Panc1 (cell line): Measurements from ENCODE around the gene USP31. TPM values are rescaled to one million over a fixed set of nuclear protein-coding genes. Genes with fewer than 3 reads are reported as not detected.

Experiments used
- ATAC-seq: fragments of 200-7000 bp; cut with Tn5 transposase; 2 replicates; pipeline ENCODE4 v1.9.1; 2020; ENCODE audit warnings: mild to moderate bottlenecking, moderate library complexity
- BruUV-seq: library from RNA; stranded (reverse); fragments of 400-500 nt; replicated peaks from 2 replicates; lab custom pipeline; 2021; lab: Mats Ljungman, UMichigan
- CTCF ChIA-PET: fragments of 300-600 bp; sonication (Branson Sonifier 250); formaldehyde crosslinking; loops from one replicate; lab custom pipeline; 2022; ENCODE audit warnings: antibody characterized with exemption; lab: Charles Lee
- POLR2A ChIA-PET: fragments of 300-600 bp; sonication (Branson Sonifier 250); formaldehyde crosslinking; loops from one replicate; lab custom pipeline; 2022; ENCODE audit warnings: antibody characterized with exemption; lab: Charles Lee
- DNase-seq: peaks from one replicate; pipeline ENCODE4 v3.0.0-alpha.2; 2010; ENCODE audit warnings: low read depth, low spot score
- H3K27ac ChIP-seq: 2 replicates; pipeline ENCODE4 v1.5.1; 2011; ENCODE audit warnings: mild to moderate bottlenecking, low read length, inconsistent platforms
- H3K27me3 ChIP-seq: fragments of 200-500 bp; sonication (Bioruptor generic); 2 replicates; pipeline ENCODE4 v1.6.0; 2014; ENCODE audit warnings: low read length, inconsistent platforms; ENCODE audit not compliant: control insufficient read depth, insufficient read depth
- H3K36me3 ChIP-seq: fragments of 200-500 bp; sonication (Bioruptor generic); 2 replicates; pipeline ENCODE4 v1.5.1; 2014; ENCODE audit warnings: inconsistent platforms, mild to moderate bottlenecking, low read length, moderate library complexity; ENCODE audit not compliant: control insufficient read depth, insufficient read depth
- H3K4me1 ChIP-seq: 2 replicates; pipeline ENCODE4 v1.5.1; 2011; ENCODE audit warnings: inconsistent platforms, mild to moderate bottlenecking, low read length, moderate library complexity; ENCODE audit not compliant: control insufficient read depth, insufficient read depth
- H3K4me3 ChIP-seq, 2 experiments: 2 replicates each; pipeline ENCODE4 v1.5.1; 2011 to 2012; ENCODE audit warnings: low read depth in 2 of 2, low read length in 2 of 2, mild to moderate bottlenecking in 2 of 2, inconsistent platforms in 1 of 2, moderate library complexity in 1 of 2
- H3K9me3 ChIP-seq: fragments of 200-500 bp; sonication (Bioruptor generic); 2 replicates; pipeline ENCODE4 v1.5.1; 2014; ENCODE audit warnings: low read depth, mild to moderate bottlenecking, inconsistent platforms, low read length, moderate library complexity; ENCODE audit not compliant: control insufficient read depth, insufficient read depth
- POLR2AphosphoS5 ChIP-seq: IDR thresholded peaks from 2 replicates; pipeline ENCODE4 v1.6.1; 2012; ENCODE audit warnings: mild to moderate bottlenecking, low read depth, low read length, moderate library complexity
- SIN3A ChIP-seq: IDR thresholded peaks from 2 replicates; pipeline ENCODE4 v1.6.1; 2012; ENCODE audit warnings: low read depth, mild to moderate bottlenecking, low read length, moderate library complexity, borderline replicate concordance; ENCODE audit not compliant: insufficient read depth
- TCF7L2 ChIP-seq: IDR thresholded peaks from 2 replicates; pipeline ENCODE4 v1.6.1; 2011; ENCODE audit warnings: mild to moderate bottlenecking, low read depth, low read length, inconsistent platforms
- in situ Hi-C: cut with HindIII; loops from 2 replicates; pipeline ENCODE4 v1.10.0; 2016; ENCODE audit warnings: low sequenced_read_pairs, low pct_unique_long_range_greater_than_20kb
- intact Hi-C: fragments of 100-400 bp; cut with micrococcal nuclease; formaldehyde crosslinking; loops from one replicate; pipeline ENCODE4 v1.10.0; 2022; ENCODE audit not compliant: unreplicated experiment
- total RNA-seq: library from RNA; stranded (reverse); gene quantifications from one replicate; pipeline ENCODE4 v1.2.1, GENCODE V29; 2021; ENCODE audit not compliant: unreplicated experiment
- TF ChIP-seq, protein P1 (sequence below), 2 experiments: IDR thresholded peaks; 2 replicates each; pipeline ENCODE4 v1.6.1; 2011 to 2012; ENCODE audit warnings: low read depth in 2 of 2, control low read depth in 1 of 2, low read length in 1 of 2, mild to moderate bottlenecking in 1 of 2, moderate library complexity in 1 of 2; ENCODE audit not compliant: insufficient read depth in 1 of 2
- TF ChIP-seq, protein P2 (sequence below): fragments of 450-650 bp; IDR thresholded peaks from 2 replicates; pipeline ENCODE4 v1.5.1; 2017; ENCODE audit warnings: mild to moderate bottlenecking

The USP31 gene
- total RNA-seq, 1 experiment from 2014 or later = 27.2 TPM

DNA sequence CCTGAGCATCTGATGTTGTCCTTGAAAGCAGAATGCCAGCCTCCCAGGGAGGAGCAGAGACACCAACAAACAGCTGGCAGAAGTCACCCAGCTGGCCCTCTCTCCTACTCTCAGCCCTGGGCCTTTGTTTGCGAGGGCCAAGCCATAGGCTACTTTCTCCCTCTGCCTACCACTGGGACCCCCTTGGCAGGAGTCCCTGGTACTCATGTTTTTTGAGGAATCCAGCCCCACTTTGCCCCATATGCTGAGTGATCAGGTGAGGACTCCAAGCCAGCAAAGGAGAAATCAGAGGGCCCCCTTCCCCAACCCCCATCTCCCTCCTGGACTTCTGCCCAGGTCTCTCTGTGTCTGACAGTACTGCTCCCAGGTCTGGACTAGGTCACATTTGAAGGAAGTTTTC, 121.9 kb downstream of the USP31 start:
- in situ Hi-C loops = no loop called here

DNA sequence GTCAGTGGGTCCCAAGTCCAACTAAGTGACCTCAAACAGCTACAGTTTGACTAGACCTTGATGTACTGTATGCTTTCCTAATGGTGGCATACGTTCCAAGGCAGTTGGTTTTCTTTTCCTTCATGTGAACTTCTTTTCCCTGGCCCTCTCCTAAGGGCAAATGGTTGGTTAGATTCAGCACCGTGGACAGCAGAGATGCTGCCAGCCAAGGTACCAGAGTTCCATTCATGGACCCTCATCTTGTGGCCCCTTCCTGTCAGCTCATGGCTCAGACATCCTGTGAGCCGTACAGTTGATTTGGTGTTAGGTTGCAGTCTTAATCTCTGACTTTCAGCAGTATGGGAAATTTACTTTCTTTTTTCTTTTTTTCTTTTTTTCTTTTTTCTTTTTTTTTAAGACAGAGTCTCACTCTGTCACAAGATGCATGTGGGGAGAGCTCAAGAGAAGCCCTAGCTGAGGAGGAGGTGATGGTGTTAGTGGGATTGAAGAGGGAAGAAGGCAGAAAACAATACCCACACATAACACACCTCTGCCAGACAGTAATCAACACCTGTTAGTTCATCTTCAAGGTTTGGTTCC, 122.4 kb downstream of the USP31 start:
- CTCF ChIA-PET = no interaction called here
- in situ Hi-C loops (no loop called here), intact Hi-C loops (no loop called here)
- no peaks in the 10 kb centered on the region for H3K9me3 ChIP-seq
- TF ChIP-seq POLR2AphosphoS5 = no peak
- TF ChIP-seq, protein P1, sequence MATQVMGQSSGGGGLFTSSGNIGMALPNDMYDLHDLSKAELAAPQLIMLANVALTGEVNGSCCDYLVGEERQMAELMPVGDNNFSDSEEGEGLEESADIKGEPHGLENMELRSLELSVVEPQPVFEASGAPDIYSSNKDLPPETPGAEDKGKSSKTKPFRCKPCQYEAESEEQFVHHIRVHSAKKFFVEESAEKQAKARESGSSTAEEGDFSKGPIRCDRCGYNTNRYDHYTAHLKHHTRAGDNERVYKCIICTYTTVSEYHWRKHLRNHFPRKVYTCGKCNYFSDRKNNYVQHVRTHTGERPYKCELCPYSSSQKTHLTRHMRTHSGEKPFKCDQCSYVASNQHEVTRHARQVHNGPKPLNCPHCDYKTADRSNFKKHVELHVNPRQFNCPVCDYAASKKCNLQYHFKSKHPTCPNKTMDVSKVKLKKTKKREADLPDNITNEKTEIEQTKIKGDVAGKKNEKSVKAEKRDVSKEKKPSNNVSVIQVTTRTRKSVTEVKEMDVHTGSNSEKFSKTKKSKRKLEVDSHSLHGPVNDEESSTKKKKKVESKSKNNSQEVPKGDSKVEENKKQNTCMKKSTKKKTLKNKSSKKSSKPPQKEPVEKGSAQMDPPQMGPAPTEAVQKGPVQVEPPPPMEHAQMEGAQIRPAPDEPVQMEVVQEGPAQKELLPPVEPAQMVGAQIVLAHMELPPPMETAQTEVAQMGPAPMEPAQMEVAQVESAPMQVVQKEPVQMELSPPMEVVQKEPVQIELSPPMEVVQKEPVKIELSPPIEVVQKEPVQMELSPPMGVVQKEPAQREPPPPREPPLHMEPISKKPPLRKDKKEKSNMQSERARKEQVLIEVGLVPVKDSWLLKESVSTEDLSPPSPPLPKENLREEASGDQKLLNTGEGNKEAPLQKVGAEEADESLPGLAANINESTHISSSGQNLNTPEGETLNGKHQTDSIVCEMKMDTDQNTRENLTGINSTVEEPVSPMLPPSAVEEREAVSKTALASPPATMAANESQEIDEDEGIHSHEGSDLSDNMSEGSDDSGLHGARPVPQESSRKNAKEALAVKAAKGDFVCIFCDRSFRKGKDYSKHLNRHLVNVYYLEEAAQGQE (IDR thresholded peaks at IDR 0.05; ENCODE audit: insufficient read depth in 1 of 2, low read depth in 2 of 2, low read length in 1 of 2) = peak; percentile 90 to 94
- TF ChIP-seq, protein P2, sequence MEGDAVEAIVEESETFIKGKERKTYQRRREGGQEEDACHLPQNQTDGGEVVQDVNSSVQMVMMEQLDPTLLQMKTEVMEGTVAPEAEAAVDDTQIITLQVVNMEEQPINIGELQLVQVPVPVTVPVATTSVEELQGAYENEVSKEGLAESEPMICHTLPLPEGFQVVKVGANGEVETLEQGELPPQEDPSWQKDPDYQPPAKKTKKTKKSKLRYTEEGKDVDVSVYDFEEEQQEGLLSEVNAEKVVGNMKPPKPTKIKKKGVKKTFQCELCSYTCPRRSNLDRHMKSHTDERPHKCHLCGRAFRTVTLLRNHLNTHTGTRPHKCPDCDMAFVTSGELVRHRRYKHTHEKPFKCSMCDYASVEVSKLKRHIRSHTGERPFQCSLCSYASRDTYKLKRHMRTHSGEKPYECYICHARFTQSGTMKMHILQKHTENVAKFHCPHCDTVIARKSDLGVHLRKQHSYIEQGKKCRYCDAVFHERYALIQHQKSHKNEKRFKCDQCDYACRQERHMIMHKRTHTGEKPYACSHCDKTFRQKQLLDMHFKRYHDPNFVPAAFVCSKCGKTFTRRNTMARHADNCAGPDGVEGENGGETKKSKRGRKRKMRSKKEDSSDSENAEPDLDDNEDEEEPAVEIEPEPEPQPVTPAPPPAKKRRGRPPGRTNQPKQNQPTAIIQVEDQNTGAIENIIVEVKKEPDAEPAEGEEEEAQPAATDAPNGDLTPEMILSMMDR = no peak
- TF ChIP-seq SIN3A = no peak
- TF ChIP-seq TCF7L2 = no peak
- no peaks in the 10 kb centered on the region for H3K4me1 ChIP-seq
- DNase-seq (no peak), ATAC-seq (no peak)
- peaks cover 20% of the 10 kb centered on the region for H3K27me3 ChIP-seq
- no peak overlapping the region for H3K4me3 ChIP-seq
- H3K36me3 ChIP-seq = no peaks in the 10 kb centered on the region
- no peak overlapping the region for H3K27ac ChIP-seq
- BruUV-seq = no TSS peak
- POLR2A ChIA-PET = no interaction called here

More for the DNA sequence above, 121.9 kb downstream of the USP31 start:
- BruUV-seq = no TSS peak
- Histone ChIP-seq H3K4me3 (no peak overlapping the region), H3K4me1 (no peaks in the 10 kb centered on the region), H3K36me3 (no peaks in the 10 kb centered on the region), H3K27ac (no peak overlapping the region), H3K9me3 (no peaks in the 10 kb centered on the region), H3K27me3 (peaks cover 22% of the 10 kb centered on the region)
- ChIA-PET CTCF (no interaction called here), POLR2A (no interaction called here)
- no peak for TF ChIP-seq SIN3A
- TF ChIP-seq, protein P1 (IDR thresholded peaks at IDR 0.05; ENCODE audit: insufficient read depth in 1 of 2, low read depth in 2 of 2, low read length in 1 of 2) = no peak
- ATAC-seq (no peak), DNase-seq (no peak)
- intact Hi-C loops = no loop called here
